C4-2B (cell line): ENCODE results near the gene KCTD16.
A peak's percentile ranks its signal among the peaks of the same experiment; 100 is the strongest.

Source experiments
- H3K27ac ChIP-seq: fragments of 450-650 bp; 2 replicates; pipeline ENCODE4 v1.5.1; 2017
- ZFX ChIP-seq: fragments of 450-650 bp; IDR thresholded peaks from 2 replicates; pipeline ENCODE4 v1.6.1; 2017
- TF ChIP-seq, protein P1 (sequence below): fragments of 450-650 bp; conservative IDR thresholded peaks from 2 replicates; pipeline ENCODE4 v1.5.1; 2017; ENCODE audit warnings: mild to moderate bottlenecking

The KCTD16 gene

GRCh38 chr5:144391044-144391443 is 220.4 kb downstream of the KCTD16 start:
- no peak overlapping the region for H3K27ac ChIP-seq
- TF ChIP-seq ZFX = no peak
- TF ChIP-seq, protein P1, sequence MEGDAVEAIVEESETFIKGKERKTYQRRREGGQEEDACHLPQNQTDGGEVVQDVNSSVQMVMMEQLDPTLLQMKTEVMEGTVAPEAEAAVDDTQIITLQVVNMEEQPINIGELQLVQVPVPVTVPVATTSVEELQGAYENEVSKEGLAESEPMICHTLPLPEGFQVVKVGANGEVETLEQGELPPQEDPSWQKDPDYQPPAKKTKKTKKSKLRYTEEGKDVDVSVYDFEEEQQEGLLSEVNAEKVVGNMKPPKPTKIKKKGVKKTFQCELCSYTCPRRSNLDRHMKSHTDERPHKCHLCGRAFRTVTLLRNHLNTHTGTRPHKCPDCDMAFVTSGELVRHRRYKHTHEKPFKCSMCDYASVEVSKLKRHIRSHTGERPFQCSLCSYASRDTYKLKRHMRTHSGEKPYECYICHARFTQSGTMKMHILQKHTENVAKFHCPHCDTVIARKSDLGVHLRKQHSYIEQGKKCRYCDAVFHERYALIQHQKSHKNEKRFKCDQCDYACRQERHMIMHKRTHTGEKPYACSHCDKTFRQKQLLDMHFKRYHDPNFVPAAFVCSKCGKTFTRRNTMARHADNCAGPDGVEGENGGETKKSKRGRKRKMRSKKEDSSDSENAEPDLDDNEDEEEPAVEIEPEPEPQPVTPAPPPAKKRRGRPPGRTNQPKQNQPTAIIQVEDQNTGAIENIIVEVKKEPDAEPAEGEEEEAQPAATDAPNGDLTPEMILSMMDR = no peak

DNA sequence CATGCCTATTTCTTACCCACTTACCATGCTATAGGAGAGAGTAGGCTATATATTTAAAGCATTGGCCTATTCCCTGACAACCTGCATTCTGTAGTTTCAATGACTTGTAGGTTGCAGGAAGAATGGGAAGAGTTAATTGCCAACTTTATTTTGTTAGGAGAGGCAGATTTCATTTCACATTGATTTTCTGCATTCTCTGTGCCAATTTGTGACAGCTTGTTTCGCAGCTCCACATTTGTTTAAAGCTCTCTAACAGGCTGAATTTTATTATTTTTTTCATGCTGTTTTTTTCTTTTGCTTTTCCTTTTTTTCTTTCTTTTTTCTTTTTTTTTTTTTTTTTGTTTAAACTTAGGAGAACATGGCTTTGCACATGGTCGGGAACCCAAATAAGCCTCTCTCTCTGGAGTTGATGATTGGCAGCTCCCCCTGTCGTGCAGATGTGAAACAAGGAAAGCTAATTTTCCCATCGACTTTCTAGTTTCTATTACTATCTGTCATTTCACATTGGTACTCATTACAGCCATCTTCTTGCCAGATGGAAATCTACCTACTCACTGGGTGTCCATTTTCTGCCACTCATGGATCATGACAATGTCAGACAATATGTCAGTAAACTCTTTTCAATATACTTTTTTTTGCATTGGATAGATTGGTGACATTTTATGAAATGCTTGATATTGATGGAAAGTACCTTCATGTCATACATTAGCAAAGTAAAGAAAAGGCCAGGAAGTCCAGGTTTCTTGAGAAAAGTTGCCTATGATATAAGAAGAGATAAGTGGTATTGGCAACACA is 223.2 kb downstream of the KCTD16 start:
- H3K27ac ChIP-seq = no peak overlapping the region
- TF ChIP-seq, protein P1 = peak; percentile 13
- TF ChIP-seq ZFX = no peak

DNA sequence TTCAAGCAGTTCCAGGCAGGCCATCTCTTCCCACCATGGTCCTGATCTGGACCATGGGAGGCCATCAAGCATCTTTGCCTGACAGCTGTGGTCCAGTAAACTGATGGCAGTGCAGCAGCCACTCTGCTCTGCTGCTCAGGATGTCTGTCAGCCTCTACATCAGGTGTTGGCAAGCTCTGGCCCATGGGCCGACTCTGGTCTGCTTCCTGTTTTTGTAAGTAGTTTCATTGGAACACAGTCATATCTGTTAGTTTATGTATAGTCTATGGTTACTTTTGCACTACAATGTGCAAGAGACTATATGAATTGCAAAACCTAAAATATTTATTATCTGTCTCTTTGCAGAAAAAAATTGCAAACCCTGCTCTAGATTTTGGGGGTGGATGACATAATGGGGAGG is 225.0 kb downstream of the KCTD16 start:
- TF ChIP-seq ZFX = no peak
- TF ChIP-seq, protein P1 = no peak
- no peak overlapping the region for H3K27ac ChIP-seq

DNA sequence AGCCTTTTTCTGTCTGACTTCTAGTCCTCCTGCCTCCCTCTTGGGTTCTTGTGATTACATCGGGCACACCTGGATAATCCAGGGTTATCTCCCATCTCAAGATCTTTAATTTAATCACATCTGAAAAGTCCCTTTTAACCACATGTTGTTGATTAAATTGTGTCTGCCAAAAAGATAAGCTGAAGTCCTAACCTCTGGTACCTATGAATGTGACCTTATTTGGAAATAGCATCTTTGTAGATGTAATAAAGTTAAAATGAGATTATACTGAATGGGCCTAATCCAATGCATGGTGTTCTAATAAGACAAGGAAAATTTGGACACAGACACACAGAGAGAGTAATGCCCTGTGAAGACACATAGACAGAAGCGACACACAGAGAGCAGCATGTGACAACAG is 232.4 kb downstream of the KCTD16 start:
- TF ChIP-seq, protein P1 = no peak
- TF ChIP-seq ZFX = no peak
- no peak overlapping the region for H3K27ac ChIP-seq

- no peak overlapping the region for H3K27ac ChIP-seq
- TF ChIP-seq ZFX = no peak
- TF ChIP-seq, protein P1 = no peak
These were observed 233.2 kb downstream of the KCTD16 start for GRCh38 chr5:144403817-144404420.

DNA sequence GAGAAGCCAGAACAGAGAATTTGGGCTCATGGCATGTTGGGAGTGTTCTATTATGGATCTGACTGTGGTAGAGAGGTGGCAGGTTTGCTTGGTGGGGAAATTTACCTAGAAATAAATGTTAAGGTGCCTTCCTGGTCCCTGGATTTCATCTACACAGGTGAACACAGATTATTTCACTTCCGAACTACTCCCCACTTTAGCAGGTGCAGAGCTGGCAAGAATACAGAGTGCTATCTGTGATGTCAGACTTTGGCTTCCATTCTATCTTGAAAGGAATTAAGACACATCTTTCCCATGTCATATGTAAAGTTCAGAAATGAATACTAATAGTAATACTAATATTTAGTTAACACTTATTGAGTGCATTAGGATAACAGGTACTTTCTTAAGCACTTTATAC is 234.0 kb downstream of the KCTD16 start:
- no peak overlapping the region for H3K27ac ChIP-seq
- TF ChIP-seq, protein P1 = no peak
- TF ChIP-seq ZFX = no peak

GRCh38 chr5:144405991-144406390 is 235.3 kb downstream of the KCTD16 start:
- H3K27ac ChIP-seq = no peak overlapping the region
- TF ChIP-seq ZFX = no peak
- TF ChIP-seq, protein P1 = no peak
